Measurements from ENCODE around the gene AKT1S1.

The AKT1S1 gene

GRCh38 chr19:49895566-49896297 is 18.6 kb upstream of the AKT1S1 start:
- DNase-seq (ENCODE audit: low spot score in 2 of 2) (no peak), ATAC-seq (replicated peaks; ENCODE audit: extremely low read depth, poor library complexity, severe bottlenecking) (no peak)
- Mint-ChIP-seq H3K9me3 (no peaks in the 10 kb centered on the region), H3K27ac (ENCODE audit: low read depth) (peak overlapping the region; percentile 98), H3K4me1 (peaks cover 21% of the 10 kb centered on the region), H3K4me3 (no peak overlapping the region), H3K36me3 (ENCODE audit: insufficient read depth) (peaks cover 11% of the 10 kb centered on the region), H3K27me3 (no peaks in the 10 kb centered on the region)

- no peaks in the 10 kb centered on the region for H3K27me3 Mint-ChIP-seq
- ATAC-seq (replicated peaks; ENCODE audit: extremely low read depth, poor library complexity, severe bottlenecking): no peak
- H3K27ac Mint-ChIP-seq (ENCODE audit: low read depth): peak overlapping the region; percentile 98
- DNase-seq (ENCODE audit: low spot score in 2 of 2): no peak
- peaks cover 11% of the 10 kb centered on the region for H3K36me3 Mint-ChIP-seq (ENCODE audit: insufficient read depth)
- no peaks in the 10 kb centered on the region for H3K9me3 Mint-ChIP-seq
- peaks cover 21% of the 10 kb centered on the region for H3K4me1 Mint-ChIP-seq
- H3K4me3 Mint-ChIP-seq: no peak overlapping the region
Observed at GRCh38 chr19:49894879-49895565, 17.9 kb upstream of the AKT1S1 start.

GRCh38 chr19:49894011-49894664 is 17.0 kb upstream of the AKT1S1 start:
- DNase-seq (ENCODE audit: low spot score in 2 of 2): no peak
- Mint-ChIP-seq H3K27ac (ENCODE audit: low read depth) (peak overlapping the region; percentile 98), H3K9me3 (no peaks in the 10 kb centered on the region), H3K36me3 (ENCODE audit: insufficient read depth) (peaks cover 11% of the 10 kb centered on the region), H3K4me1 (peaks cover 21% of the 10 kb centered on the region), H3K4me3 (no peak overlapping the region), H3K27me3 (no peaks in the 10 kb centered on the region)
- no peak for ATAC-seq (replicated peaks; ENCODE audit: extremely low read depth, poor library complexity, severe bottlenecking)

GRCh38 chr19:49892716-49893115 is 15.6 kb upstream of the AKT1S1 start:
- no peak for DNase-seq (ENCODE audit: low spot score in 2 of 2)
- ATAC-seq (replicated peaks; ENCODE audit: extremely low read depth, poor library complexity, severe bottlenecking): no peak
- Mint-ChIP-seq H3K4me1 (peaks cover 18% of the 10 kb centered on the region), H3K36me3 (ENCODE audit: insufficient read depth) (peaks cover 11% of the 10 kb centered on the region), H3K4me3 (no peak overlapping the region), H3K9me3 (no peaks in the 10 kb centered on the region), H3K27me3 (no peaks in the 10 kb centered on the region), H3K27ac (ENCODE audit: low read depth) (peak overlapping the region; percentile 70)

GRCh38 chr19:49891393-49891792 is 14.2 kb upstream of the AKT1S1 start:
- Mint-ChIP-seq H3K9me3 (no peaks in the 10 kb centered on the region), H3K36me3 (ENCODE audit: insufficient read depth) (peaks cover 4% of the 10 kb centered on the region), H3K4me3 (peak overlapping the region; percentile 29), H3K27me3 (no peaks in the 10 kb centered on the region), H3K4me1 (peaks cover 5% of the 10 kb centered on the region), H3K27ac (ENCODE audit: low read depth) (no peak overlapping the region)
- ATAC-seq (replicated peaks; ENCODE audit: extremely low read depth, poor library complexity, severe bottlenecking) (no peak), DNase-seq (ENCODE audit: low spot score in 2 of 2) (no peak)

GRCh38 chr19:49890349-49891311 is 13.5 kb upstream of the AKT1S1 start:
- peak overlapping the region; percentile 78 for H3K27ac Mint-ChIP-seq (ENCODE audit: low read depth)
- H3K9me3 Mint-ChIP-seq: no peaks in the 10 kb centered on the region
- peak; percentile 79 for ATAC-seq (replicated peaks; ENCODE audit: extremely low read depth, poor library complexity, severe bottlenecking)
- H3K4me1 Mint-ChIP-seq: no peaks in the 10 kb centered on the region
- DNase-seq (ENCODE audit: low spot score in 2 of 2): peak in 1 of 2 donors; percentile 60
- peaks cover 5% of the 10 kb centered on the region for H3K36me3 Mint-ChIP-seq (ENCODE audit: insufficient read depth)
- no peaks in the 10 kb centered on the region for H3K27me3 Mint-ChIP-seq
- H3K4me3 Mint-ChIP-seq: peak overlapping the region; percentile 67

GRCh38 chr19:49889687-49890348 is 12.7 kb upstream of the AKT1S1 start:
- Mint-ChIP-seq H3K4me1 (no peaks in the 10 kb centered on the region), H3K4me3 (peak overlapping the region; percentile 67), H3K27me3 (no peaks in the 10 kb centered on the region), H3K36me3 (ENCODE audit: insufficient read depth) (peaks cover 9% of the 10 kb centered on the region), H3K27ac (ENCODE audit: low read depth) (peak overlapping the region; percentile 78), H3K9me3 (no peaks in the 10 kb centered on the region)
- DNase-seq (ENCODE audit: low spot score in 2 of 2) (peak in 1 of 2 donors; percentile 64), ATAC-seq (replicated peaks; ENCODE audit: extremely low read depth, poor library complexity, severe bottlenecking) (peak; percentile 70)

GRCh38 chr19:49889038-49889686 is 12.0 kb upstream of the AKT1S1 start:
- Mint-ChIP-seq H3K4me1 (no peaks in the 10 kb centered on the region), H3K27ac (ENCODE audit: low read depth) (no peak overlapping the region), H3K4me3 (peak overlapping the region; percentile 40), H3K27me3 (no peaks in the 10 kb centered on the region), H3K9me3 (no peaks in the 10 kb centered on the region), H3K36me3 (ENCODE audit: insufficient read depth) (peaks cover 14% of the 10 kb centered on the region)
- ATAC-seq (replicated peaks; ENCODE audit: extremely low read depth, poor library complexity, severe bottlenecking): no peak
- DNase-seq (ENCODE audit: low spot score in 2 of 2): no peak

- no peak overlapping the region for H3K27ac Mint-ChIP-seq (ENCODE audit: low read depth)
- DNase-seq (ENCODE audit: low spot score in 2 of 2): no peak
Observed at GRCh38 chr19:49888510-49888824, 11.3 kb upstream of the AKT1S1 start.

GRCh38 chr19:49887665-49888509 is 10.7 kb upstream of the AKT1S1 start:
- no peak for DNase-seq (ENCODE audit: low spot score in 2 of 2)
- no peaks in the 10 kb centered on the region for H3K4me1 Mint-ChIP-seq
- H3K9me3 Mint-ChIP-seq: no peaks in the 10 kb centered on the region
- no peak overlapping the region for H3K27ac Mint-ChIP-seq (ENCODE audit: low read depth)
- no peaks in the 10 kb centered on the region for H3K27me3 Mint-ChIP-seq
- H3K36me3 Mint-ChIP-seq (ENCODE audit: insufficient read depth): peaks cover 14% of the 10 kb centered on the region
- ATAC-seq (replicated peaks; ENCODE audit: extremely low read depth, poor library complexity, severe bottlenecking): no peak
- no peak overlapping the region for H3K4me3 Mint-ChIP-seq

More at GRCh38 chr19:49888510-49888824, 11.3 kb upstream of the AKT1S1 start:
- Mint-ChIP-seq H3K4me1 (no peaks in the 10 kb centered on the region), H3K36me3 (ENCODE audit: insufficient read depth) (peaks cover 14% of the 10 kb centered on the region), H3K27me3 (no peaks in the 10 kb centered on the region), H3K9me3 (no peaks in the 10 kb centered on the region), H3K4me3 (peak overlapping the region; percentile 40)
- ATAC-seq (replicated peaks; ENCODE audit: extremely low read depth, poor library complexity, severe bottlenecking): no peak

Data from central memory CD8-positive, alpha-beta T cell (primary cell).